GM18870 (cell line): ENCODE measurements around the gene PCBD1.
"Not testable (repeated sequence)": the region's sequence is repeated elsewhere in the genome, so short reads cannot be mapped to it uniquely, and the experiment has no call there.

Experiments used
- ATAC-seq: cut with Tn5 transposase; IDR thresholded peaks from one replicate; pipeline ENCODE4 v1.9.1; 2021; ENCODE audit warnings: moderate library complexity; ENCODE audit not compliant: unreplicated experiment

Gene PCBD1

DNA sequence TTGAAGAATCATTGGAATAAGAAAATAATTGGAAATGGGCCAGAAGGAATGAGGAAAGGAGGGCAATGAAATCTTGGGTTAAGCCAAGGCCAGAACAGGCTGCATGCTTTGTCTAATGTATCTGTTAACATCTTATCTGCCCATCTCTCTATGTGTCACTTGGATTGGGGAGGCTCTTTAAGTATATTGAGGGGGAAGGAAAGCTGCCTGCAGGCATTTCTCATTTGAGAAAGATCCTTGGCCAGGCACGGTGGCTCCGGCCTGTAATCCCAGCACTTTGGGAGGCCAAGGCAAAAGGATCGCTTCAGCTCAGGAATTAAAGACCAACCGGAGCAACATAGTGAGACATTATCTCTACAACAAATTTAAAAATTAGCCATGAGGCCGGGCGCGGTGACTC is 14.3 kb downstream of the PCBD1 start:
- no peak for ATAC-seq

GRCh38 chr10:70872291-70872690 is 16.1 kb downstream of the PCBD1 start:
- ATAC-seq: no peak

GRCh38 chr10:70866424-70866823 is 21.9 kb downstream of the PCBD1 start:
- ATAC-seq: no peak

- no peak for ATAC-seq
Observed at GRCh38 chr10:70864935-70865334, 23.4 kb downstream of the PCBD1 start.

DNA sequence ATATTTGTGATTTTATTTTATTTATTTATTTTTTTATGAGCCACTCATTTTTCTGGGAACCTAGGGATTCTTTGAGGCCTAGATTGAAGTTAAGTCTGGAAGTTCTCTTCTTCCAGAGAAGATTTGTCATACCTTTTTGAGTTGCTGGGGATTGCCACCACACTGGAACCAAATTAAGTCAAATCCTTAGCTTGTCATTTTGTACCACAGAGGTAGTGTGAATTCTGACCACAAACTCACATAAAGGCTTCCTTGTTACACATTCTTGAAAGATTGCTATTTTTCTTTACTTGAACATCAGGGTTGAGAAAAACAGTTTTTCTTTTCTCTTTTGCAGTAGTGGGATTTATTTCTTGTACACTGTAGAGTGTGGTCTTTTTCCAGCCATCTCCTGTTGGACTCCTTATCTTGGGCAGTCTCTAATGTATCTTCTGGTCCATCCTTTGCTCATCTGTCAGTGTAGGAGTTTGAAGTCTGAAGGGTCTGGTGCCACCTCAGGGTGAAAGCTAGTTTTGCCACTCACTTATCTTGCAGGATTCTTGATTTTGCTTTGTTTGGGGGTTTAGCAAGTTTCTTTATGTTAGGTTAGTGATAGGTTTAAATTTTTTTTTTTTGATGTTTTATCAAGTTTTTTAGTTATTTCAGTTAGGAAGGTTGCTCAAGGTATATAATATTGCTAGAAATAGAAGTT is 24.8 kb downstream of the PCBD1 start:
- no peak for ATAC-seq

DNA sequence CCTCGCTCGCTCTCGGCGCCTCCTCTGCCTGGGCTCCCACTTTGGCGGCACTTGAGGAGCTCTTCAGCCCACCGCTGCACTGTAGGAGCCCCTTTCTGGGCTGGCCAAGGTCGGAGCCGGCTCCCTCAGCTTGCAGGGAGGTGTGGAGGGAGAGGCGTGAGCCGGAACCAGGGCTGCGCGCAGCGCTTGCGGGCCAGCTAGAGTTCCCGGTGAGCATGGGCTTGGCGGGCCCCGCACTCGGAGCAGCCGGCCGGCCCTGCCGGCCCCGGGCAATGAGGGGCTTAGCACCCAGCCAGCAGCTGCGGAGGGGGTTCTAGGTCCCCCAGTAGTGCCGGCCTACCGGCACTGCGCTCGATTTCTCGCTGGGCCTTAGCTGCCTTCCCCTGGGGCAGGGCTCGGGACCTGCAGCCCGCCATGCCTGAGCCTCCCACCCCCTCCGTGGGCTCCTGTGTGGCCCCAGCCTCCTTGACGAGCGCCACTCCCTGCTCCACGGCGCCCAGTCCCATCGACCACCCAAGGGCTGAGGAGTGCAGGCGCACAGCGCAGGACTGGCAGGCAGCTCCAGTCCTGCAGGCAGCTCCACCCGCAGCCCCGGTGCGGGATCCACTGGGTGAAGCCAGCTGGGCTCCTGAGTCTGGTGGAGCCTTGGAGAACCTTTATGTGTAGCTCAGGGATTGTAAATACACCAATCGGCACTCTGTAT is 26.7 kb downstream of the PCBD1 start:
- not testable (repeated sequence) for ATAC-seq

DNA sequence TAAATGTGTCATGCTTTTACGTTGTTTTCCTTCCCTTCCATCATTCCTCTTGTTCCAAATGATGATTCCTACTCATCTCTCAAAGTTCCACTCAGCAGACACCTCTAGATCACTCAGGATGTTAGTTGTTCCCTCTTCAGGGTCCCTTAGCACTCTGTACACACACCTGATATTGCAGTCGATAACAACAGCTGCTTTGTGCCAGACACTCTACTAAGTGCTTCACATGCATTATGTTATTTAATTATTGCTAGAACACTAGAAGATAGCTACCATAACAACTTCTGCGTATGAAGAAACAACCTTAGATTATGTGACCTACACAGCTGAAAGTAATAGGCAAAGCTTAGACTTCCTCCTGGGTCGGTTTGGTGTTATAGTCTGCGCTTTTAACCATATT is 29.6 kb downstream of the PCBD1 start:
- ATAC-seq: no peak

DNA sequence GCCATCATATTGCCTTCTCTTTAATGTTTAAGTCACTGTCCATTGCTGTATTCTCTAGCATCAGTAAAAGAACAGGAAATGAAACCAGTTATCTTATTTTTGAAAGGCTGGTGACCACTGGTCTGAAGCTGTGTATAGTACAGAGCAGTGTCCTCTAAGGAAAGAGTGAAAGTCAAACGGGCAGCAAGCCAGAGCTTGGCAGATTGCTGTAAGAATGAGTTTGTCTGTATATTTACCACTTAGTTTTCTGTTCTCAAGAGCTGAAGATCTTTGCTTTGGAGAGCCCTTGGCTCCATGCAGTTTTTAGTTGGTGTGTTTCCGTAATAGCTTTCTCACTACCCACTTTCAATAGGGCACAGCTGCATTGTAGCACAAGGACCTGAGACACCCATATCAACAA is 31.9 kb downstream of the PCBD1 start:
- ATAC-seq: no peak

GRCh38 chr10:70853457-70853856 is 34.9 kb downstream of the PCBD1 start:
- ATAC-seq: no peak

DNA sequence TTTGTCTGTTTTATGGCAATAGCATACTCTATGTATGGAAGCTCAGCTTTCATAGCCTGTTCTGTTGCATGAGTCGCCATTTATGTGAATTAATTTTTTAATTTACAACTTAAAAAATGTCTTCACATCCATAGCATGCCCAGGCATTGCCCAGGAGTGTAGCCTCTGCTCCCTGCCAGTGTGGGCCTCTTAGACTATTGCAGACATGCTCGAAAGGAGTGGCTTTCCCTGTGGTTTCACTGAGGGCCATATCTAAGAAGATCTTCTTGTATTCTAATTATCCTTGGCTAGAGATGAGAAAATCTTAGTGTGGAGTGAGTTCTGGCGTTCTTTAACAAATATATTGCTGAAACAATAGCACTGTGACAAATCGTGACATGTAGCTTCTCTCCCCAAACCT is 35.3 kb downstream of the PCBD1 start:
- ATAC-seq: no peak

GRCh38 chr10:70851597-70852475 is 36.5 kb downstream of the PCBD1 start:
- no peak for ATAC-seq

DNA sequence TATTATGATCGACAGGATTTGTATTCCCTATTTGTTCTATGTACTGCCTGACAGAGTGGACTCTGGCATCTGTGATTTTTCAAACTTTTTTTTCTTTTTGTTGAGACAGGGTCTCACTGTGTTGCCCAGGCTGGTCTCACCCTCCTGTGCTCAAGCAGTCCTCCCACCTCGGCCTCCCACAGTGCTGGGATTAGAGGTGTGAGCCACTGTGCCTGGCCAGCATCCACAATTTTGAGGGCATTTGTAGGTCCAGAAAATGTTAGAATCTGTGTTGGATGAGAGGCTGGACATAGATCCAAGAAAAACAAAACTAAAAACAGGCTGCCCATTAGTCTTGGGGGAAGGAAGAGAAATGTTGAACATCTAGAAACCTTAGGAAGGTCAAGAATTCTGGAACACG is 38.3 kb downstream of the PCBD1 start:
- no peak for ATAC-seq

- no peak for ATAC-seq
Observed at GRCh38 chr10:70849582-70850016, 38.8 kb downstream of the PCBD1 start.

- no peak for ATAC-seq
Observed at GRCh38 chr10:70847659-70848360, 40.6 kb downstream of the PCBD1 start.

DNA sequence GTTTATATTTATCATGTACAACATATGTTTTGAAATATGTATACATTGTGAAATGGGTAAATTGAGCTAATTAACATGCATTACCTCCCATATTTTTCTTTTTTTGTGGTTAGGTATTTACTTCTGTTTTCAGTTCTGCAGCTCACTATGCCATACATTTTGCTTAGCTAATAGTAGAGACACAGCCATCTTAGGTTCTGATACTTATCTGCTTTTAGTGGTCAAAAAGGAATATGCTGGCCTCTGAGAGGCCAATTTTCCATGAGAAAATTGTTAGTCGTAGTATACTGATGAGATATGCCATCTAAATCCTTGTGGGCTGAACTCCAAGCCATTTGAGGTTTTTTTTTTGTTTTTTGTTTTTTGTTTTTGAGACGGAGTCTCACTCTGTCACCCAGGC is 41.6 kb downstream of the PCBD1 start:
- no peak for ATAC-seq

GRCh38 chr10:70845816-70846215 is 42.5 kb downstream of the PCBD1 start:
- ATAC-seq: no peak

GRCh38 chr10:70845256-70845655 is 43.1 kb downstream of the PCBD1 start:
- ATAC-seq: no peak

DNA sequence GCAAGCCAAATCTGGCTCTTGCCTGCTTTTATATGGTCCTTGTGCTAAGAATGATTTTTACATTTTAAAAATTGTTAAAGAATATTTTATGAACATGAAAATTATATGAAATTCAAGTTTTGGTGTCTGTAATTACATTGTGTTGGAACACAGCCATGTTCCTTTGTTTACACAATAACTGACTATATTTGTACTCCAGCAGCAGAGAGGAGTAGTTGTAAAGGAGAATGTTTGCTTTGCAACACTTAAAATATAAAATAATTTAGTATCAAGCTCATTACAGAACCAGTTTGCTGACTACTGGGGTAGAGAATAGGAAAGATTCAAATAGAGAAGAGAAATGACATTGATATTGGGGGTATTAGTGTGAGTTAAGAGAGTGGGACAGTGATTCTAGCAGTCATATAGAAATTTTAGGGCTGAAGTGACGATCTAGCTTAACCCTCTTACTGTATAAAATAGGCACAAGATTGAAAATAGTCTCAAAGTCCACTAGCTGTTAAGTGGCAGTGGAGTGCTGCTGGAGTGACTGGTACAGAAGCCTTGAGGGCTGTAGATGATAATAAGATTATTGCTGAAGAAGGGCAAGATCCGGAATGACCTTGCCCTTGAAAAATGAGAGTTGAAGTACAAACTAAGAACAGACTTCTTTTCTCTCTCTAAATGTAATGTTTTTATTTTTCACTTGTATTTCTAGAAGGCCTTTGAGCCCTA is 44.4 kb downstream of the PCBD1 start:
- no peak for ATAC-seq

- ATAC-seq: no peak
Observed at GRCh38 chr10:70843333-70843732, 45.0 kb downstream of the PCBD1 start.

- no peak for ATAC-seq
Observed at GRCh38 chr10:70840836-70841235, 47.5 kb downstream of the PCBD1 start.
